Suprapubic skin (tissue), 4 donors: ENCODE results near the gene TOLLIP.
"Not testable (repeated sequence)": the region's sequence is repeated elsewhere in the genome, so short reads cannot be mapped to it uniquely, and the experiment has no call there.

Source experiments
- CTCF ChIP-seq, 2 donors: fragments of 200-600 bp in 1 of 2; fragments of 450-650 bp in 1 of 2; sonication (generic) in 1 of 2; IDR thresholded peaks; one replicate each; pipeline ENCODE4 v1.5.1; 2016 to 2019; ENCODE audit warnings: antibody characterized with exemption in 2 of 2, mild to moderate bottlenecking in 1 of 2, moderate library complexity in 1 of 2
- EP300 ChIP-seq: sonication (generic); formaldehyde crosslinking; IDR thresholded peaks from one replicate; pipeline ENCODE4 v1.6.1; 2017; ENCODE audit warnings: antibody characterized with exemption
- POLR2A ChIP-seq, 2 donors: fragments of 450-650 bp; IDR thresholded peaks; one replicate each; pipeline ENCODE4 v1.6.1; 2017; ENCODE audit warnings: antibody characterized with exemption in 2 of 2, mild to moderate bottlenecking in 2 of 2, moderate library complexity in 2 of 2
- POLR2AphosphoS5 ChIP-seq, 3 donors: sonication (generic); formaldehyde crosslinking; IDR thresholded peaks; one replicate each; pipeline ENCODE4 v1.6.1; 2017; ENCODE audit warnings: antibody characterized with exemption in 3 of 3

GRCh38 chr11:1243521-1243920, 65.9 kb downstream of the TOLLIP start:
- not testable (repeated sequence) for TF ChIP-seq CTCF (IDR thresholded peaks at IDR 0.05); POLR2AphosphoS5 (IDR thresholded peaks at IDR 0.05); EP300; POLR2A (IDR thresholded peaks at IDR 0.05)
